Endothelial cell of umbilical vein (primary cell): Measurements from ENCODE around the gene CCDC85C. TPM values are rescaled to one million over a fixed set of nuclear protein-coding genes. Genes with fewer than 3 reads are reported as not detected.

Experiments used
- BruUV-seq: library from RNA; stranded (reverse); fragments of 400-500 nt; replicated peaks from 2 replicates; lab custom pipeline; 2021; lab: Mats Ljungman, UMichigan
- CTCF ChIA-PET: fragments of 300-600, 350-600 bp; sonication (Branson Sonifier 250); formaldehyde crosslinking; loops from one replicate; lab custom pipeline; 2021; ENCODE audit warnings: antibody characterized with exemption, inconsistent platforms; lab: Charles Lee
- POLR2A ChIA-PET: fragments of 300-600, 350-600 bp; sonication (Branson Sonifier 250); formaldehyde crosslinking; loops from one replicate; lab custom pipeline; 2021; ENCODE audit warnings: antibody characterized with exemption, inconsistent platforms; lab: Charles Lee
- DNase-seq: peaks from one replicate; pipeline ENCODE4 v3.0.0-alpha.2; 2011; ENCODE audit warnings: low read depth, low spot score
- FAIRE-seq: peaks from 2 replicates; lab custom pipeline; 2011; peaks lifted over from hg19 to GRCh38; lab: Jason Lieb, UNC
- H2AFZ ChIP-seq: 2 replicates; pipeline ENCODE4 v1.6.0; 2012; ENCODE audit warnings: low read depth, low read length, control low read depth, inconsistent platforms
- H3K27ac ChIP-seq: 2 replicates; pipeline ENCODE4 v1.5.1; 2011; ENCODE audit warnings: low read depth, mild to moderate bottlenecking, control low read depth, low read length, moderate library complexity; ENCODE audit not compliant: insufficient read depth
- H3K27me3 ChIP-seq, 2 experiments: 2 replicates each; pipeline versions ENCODE4 v1.6.0 to v1.6.1; 2011; ENCODE audit warnings: low read length in 2 of 2, mixed read lengths in 1 of 2; ENCODE audit not compliant: control insufficient read depth in 2 of 2, insufficient read depth in 2 of 2
- H3K36me3 ChIP-seq, 2 experiments: 2 replicates in 1 of 2; 3 replicates in 1 of 2; pipeline ENCODE4 v1.5.1; 2011; ENCODE audit warnings: low read length in 2 of 2, mild to moderate bottlenecking in 1 of 2, moderate library complexity in 1 of 2; ENCODE audit not compliant: control insufficient read depth in 2 of 2, insufficient read depth in 2 of 2; ENCODE audit errors: extremely low read depth in 1 of 2
- H3K4me1 ChIP-seq: 3 replicates; pipeline ENCODE4 v1.5.1; 2011; ENCODE audit warnings: mild to moderate bottlenecking, low read length; ENCODE audit not compliant: control insufficient read depth, insufficient read depth; ENCODE audit errors: extremely low read depth
- H3K4me2 ChIP-seq: 2 replicates; pipeline ENCODE4 v1.6.1; 2011; ENCODE audit warnings: low read length, control low read depth, mixed read lengths; ENCODE audit not compliant: insufficient read depth
- H3K4me3 ChIP-seq, 3 experiments: fragments of 200-600 bp in 1 of 3; sonication (generic), shearing (Covaris generic) in 1 of 3; replicated peaks in 1 of 3; 2 replicates each; pipeline ENCODE4 v1.5.1; 2011 to 2016; ENCODE audit warnings: control low read depth in 3 of 3, low read length in 3 of 3, mild to moderate bottlenecking in 2 of 3, inconsistent platforms in 1 of 3, low read depth in 1 of 3, moderate library complexity in 1 of 3; ENCODE audit not compliant: insufficient read depth in 1 of 3
- H3K79me2 ChIP-seq: 2 replicates; pipeline ENCODE4 v1.6.0; 2012; ENCODE audit warnings: low read length, inconsistent platforms; ENCODE audit not compliant: control insufficient read depth, insufficient read depth
- H3K9ac ChIP-seq: replicated peaks from 2 replicates; pipeline ENCODE3; 2011; ENCODE audit warnings: low read length, control low read depth; ENCODE audit not compliant: insufficient read depth; ENCODE audit errors: extremely low read depth
- H3K9me1 ChIP-seq: replicated peaks from 3 replicates; pipeline ENCODE4 v1.6.0; 2011; ENCODE audit warnings: mild to moderate bottlenecking, low read length; ENCODE audit not compliant: control insufficient read depth, insufficient read depth; ENCODE audit errors: extremely low read depth
- H3K9me3 ChIP-seq: replicated peaks from 2 replicates; pipeline ENCODE4 v1.5.1; 2012; ENCODE audit warnings: low read length, inconsistent platforms; ENCODE audit not compliant: control insufficient read depth, insufficient read depth
- H4K20me1 ChIP-seq: replicated peaks from 2 replicates; pipeline ENCODE3; 2011; ENCODE audit warnings: mild to moderate bottlenecking, low read length; ENCODE audit not compliant: control insufficient read depth, insufficient read depth; ENCODE audit errors: extremely low read depth
- CTCF ChIP-seq, 2 donors: IDR thresholded peaks; 1 replicate in 1 of 2; 2 replicates in 1 of 2; pipeline ENCODE4 v1.5.1; 2011; ENCODE audit warnings: low read length in 2 of 2, mild to moderate bottlenecking in 2 of 2, moderate library complexity in 2 of 2, control low read depth in 1 of 2, inconsistent platforms in 1 of 2, low read depth in 1 of 2; ENCODE audit not compliant: insufficient read depth in 1 of 2; ENCODE audit errors: extremely low read depth in 1 of 2
- EZH2 ChIP-seq: IDR thresholded peaks from 2 replicates; pipeline ENCODE4 v1.6.1; 2012; ENCODE audit warnings: borderline replicate concordance, low read depth, mild to moderate bottlenecking, moderate library complexity, low read length, inconsistent platforms; ENCODE audit not compliant: severe bottlenecking
- FOS ChIP-seq: IDR thresholded peaks from 2 replicates; pipeline ENCODE4 v1.6.1; 2011; ENCODE audit warnings: mild to moderate bottlenecking, low read length, moderate library complexity, borderline replicate concordance; ENCODE audit not compliant: insufficient read depth
- GATA2 ChIP-seq: IDR thresholded peaks from 2 replicates; pipeline ENCODE4 v1.7.0; 2011; ENCODE audit warnings: low read depth, mild to moderate bottlenecking, moderate library complexity, mixed read lengths, low read length; ENCODE audit not compliant: insufficient read length, insufficient read depth
- POLR2AphosphoS5 ChIP-seq: IDR thresholded peaks from 2 replicates; pipeline ENCODE4 v1.6.1; 2012; ENCODE audit warnings: low read depth, mild to moderate bottlenecking, control low read depth, low read length, moderate library complexity; ENCODE audit not compliant: insufficient read depth
- dilution Hi-C: fragments of 300-500 bp; cut with MboI; formaldehyde crosslinking; loops from one replicate; pipeline ENCODE4 v1.15.0; 2019; ENCODE audit warnings: low sequenced_read_pairs; ENCODE audit not compliant: extremely low pct_ligation_motif_present
- intact Hi-C: fragments of 100-400 bp; cut with micrococcal nuclease; formaldehyde crosslinking; loops from one replicate; pipeline ENCODE4 v1.10.0; 2022
- polyA plus RNA-seq, 4 experiments: library from polyadenylated mRNA; depleted of rRNA in 3 of 4; stranded (reverse) in 3 of 4; unstranded in 1 of 4; fragments of >200 nt; gene quantifications; 2 replicates each; pipeline versions ENCODE4 v1.2.1 to v1.2.3, GENCODE V29; 2011 to 2012; ENCODE audit warnings: missing spikeins in 1 of 4
- total RNA-seq: library from RNA; stranded (reverse); gene quantifications from 2 replicates; pipeline ENCODE4 v1.2.3, GENCODE V29; 2021

Gene CCDC85C
- total and polyA plus RNA-seq, 2 donors (not counting 3 experiments of a cell fraction or from before 2014, with no cell fraction given) = 7.5 to 17.8 TPM

- Histone ChIP-seq H4K20me1 (no peaks in the 10 kb centered on the region), H3K36me3 (no peaks in the 10 kb centered on the region), H3K4me2 (no peak overlapping the region), H3K9ac (no peak overlapping the region), H3K9me3 (no peaks in the 10 kb centered on the region), H3K27ac (no peak overlapping the region), H3K9me1 (no peaks in the 10 kb centered on the region), H3K27me3 (no peaks in the 10 kb centered on the region), H3K4me1 (peaks cover 14% of the 10 kb centered on the region), H2AFZ (no peak overlapping the region), H3K79me2 (no peaks in the 10 kb centered on the region), H3K4me3 (no peak overlapping the region)
- no TSS peak for BruUV-seq
- dilution Hi-C loops (no loop called here), intact Hi-C loops (no loop called here)
- FAIRE-seq (no peak), DNase-seq (no peak)
- TF ChIP-seq FOS = no peak
- TF ChIP-seq GATA2 = no peak
- no peak for TF ChIP-seq EZH2
- no peak for TF ChIP-seq POLR2AphosphoS5
- TF ChIP-seq CTCF (IDR thresholded peaks at IDR 0.05; ENCODE audit: extremely low read depth in 1 of 2, insufficient read depth in 1 of 2, low read depth in 1 of 2, low read length in 2 of 2) = no peak
- CTCF ChIA-PET = interaction anchor here (1.0 kb wide), 1 partner anchor 10 kb away, joined by 3 read pairs; no protein-coding TSS in a partner anchor
- POLR2A ChIA-PET = no interaction called here
Observed at GRCh38 chr14:99586054-99586760, 17.8 kb downstream of the CCDC85C start.
